Ovary (tissue), 3 donors: ENCODE measurements around the gene CLK4.

Experiments
- POLR2A ChIP-seq: fragments of 450-650 bp; IDR thresholded peaks from one replicate; pipeline ENCODE4 v1.6.1; 2017; ENCODE audit warnings: antibody characterized with exemption, mild to moderate bottlenecking, moderate library complexity
- TF ChIP-seq, protein P1 (sequence below), 3 donors: fragments of 450-650 bp in 2 of 3; fragments of 200-600 bp in 1 of 3; IDR thresholded peaks; one replicate each; pipeline versions ENCODE4 v1.5.1 to v1.8.0; 2016 to 2022; ENCODE audit warnings: antibody characterized with exemption in 3 of 3, mild to moderate bottlenecking in 1 of 3
- donor health status: DM: no; HTN: no; CAD: no.

DNA sequence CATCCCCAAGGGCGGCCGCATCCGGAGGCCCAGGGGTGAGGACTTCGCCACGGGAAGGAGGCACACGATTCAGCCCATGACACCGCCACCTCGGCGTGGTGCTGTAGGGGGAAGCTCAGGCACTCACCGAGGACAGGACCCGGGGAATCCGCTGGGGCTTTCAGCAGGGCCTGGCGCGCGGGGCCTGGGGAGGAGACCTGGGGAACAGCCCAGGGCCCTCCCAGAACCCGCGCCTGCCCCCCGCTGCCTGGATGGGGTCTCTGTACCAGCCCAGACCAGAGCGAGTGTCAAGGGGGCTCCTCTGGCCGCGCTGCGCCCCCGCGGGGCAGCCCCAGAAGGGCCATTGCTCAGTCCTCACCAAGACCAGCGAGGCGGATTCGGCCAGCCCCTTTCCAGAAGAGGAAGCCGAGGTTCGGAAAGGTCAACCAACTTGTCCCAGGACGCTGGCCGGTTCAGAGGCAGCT lies 49.4 kb downstream of the CLK4 start:
- TF ChIP-seq, protein P1, sequence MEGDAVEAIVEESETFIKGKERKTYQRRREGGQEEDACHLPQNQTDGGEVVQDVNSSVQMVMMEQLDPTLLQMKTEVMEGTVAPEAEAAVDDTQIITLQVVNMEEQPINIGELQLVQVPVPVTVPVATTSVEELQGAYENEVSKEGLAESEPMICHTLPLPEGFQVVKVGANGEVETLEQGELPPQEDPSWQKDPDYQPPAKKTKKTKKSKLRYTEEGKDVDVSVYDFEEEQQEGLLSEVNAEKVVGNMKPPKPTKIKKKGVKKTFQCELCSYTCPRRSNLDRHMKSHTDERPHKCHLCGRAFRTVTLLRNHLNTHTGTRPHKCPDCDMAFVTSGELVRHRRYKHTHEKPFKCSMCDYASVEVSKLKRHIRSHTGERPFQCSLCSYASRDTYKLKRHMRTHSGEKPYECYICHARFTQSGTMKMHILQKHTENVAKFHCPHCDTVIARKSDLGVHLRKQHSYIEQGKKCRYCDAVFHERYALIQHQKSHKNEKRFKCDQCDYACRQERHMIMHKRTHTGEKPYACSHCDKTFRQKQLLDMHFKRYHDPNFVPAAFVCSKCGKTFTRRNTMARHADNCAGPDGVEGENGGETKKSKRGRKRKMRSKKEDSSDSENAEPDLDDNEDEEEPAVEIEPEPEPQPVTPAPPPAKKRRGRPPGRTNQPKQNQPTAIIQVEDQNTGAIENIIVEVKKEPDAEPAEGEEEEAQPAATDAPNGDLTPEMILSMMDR (IDR thresholded peaks at IDR 0.05) = no peak
- no peak for TF ChIP-seq POLR2A
